ENCODE results near the gene PAPOLB. TPM values are rescaled to one million over a fixed set of nuclear protein-coding genes. Genes with fewer than 3 reads are reported as not detected.

The PAPOLB gene
- total RNA-seq, 1 donor from 2014 or later: not detected

DNA sequence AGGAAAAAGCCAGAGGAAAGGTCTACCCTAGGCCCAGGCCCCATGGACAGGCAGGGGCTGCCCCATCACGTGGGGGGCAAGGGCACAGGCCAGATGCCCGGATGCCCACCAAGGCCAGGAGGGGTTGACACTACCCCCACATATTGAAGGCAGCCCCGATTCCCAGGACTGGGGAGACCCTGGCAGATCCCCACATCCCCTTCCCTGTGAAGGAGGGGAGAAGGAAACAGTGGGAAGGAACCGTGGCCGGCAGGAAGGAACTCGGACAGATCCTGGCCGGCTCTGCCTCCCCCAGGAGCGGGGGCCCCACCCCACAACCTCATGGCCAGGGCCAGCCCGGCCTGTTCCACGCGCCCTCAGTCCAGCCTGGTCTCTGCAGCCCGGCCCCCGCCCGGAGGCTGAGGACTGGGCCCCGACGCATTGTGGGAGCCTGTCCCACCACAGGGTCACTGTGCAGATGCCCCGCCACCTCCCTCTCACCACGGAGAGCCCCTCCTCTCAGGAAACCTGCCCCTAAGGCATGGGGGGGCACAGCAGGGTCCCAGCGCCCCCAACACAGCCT lies 41.3 kb downstream of the PAPOLB start:
- DNase-seq (ENCODE audit: low read depth) (no peak), FAIRE-seq (no peak)
- no peak overlapping the region for H3K4me3 ChIP-seq (ENCODE audit: low read depth, low read length)
- H3K36me3 ChIP-seq (ENCODE audit: control insufficient read depth, insufficient read depth, low read length): no peaks in the 10 kb centered on the region
- no peaks in the 10 kb centered on the region for H3K27me3 ChIP-seq (ENCODE audit: control insufficient read depth, insufficient read depth, low read length)
- TF ChIP-seq, protein P1, sequence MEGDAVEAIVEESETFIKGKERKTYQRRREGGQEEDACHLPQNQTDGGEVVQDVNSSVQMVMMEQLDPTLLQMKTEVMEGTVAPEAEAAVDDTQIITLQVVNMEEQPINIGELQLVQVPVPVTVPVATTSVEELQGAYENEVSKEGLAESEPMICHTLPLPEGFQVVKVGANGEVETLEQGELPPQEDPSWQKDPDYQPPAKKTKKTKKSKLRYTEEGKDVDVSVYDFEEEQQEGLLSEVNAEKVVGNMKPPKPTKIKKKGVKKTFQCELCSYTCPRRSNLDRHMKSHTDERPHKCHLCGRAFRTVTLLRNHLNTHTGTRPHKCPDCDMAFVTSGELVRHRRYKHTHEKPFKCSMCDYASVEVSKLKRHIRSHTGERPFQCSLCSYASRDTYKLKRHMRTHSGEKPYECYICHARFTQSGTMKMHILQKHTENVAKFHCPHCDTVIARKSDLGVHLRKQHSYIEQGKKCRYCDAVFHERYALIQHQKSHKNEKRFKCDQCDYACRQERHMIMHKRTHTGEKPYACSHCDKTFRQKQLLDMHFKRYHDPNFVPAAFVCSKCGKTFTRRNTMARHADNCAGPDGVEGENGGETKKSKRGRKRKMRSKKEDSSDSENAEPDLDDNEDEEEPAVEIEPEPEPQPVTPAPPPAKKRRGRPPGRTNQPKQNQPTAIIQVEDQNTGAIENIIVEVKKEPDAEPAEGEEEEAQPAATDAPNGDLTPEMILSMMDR (IDR thresholded peaks at IDR 0.05; ENCODE audit: insufficient read depth, low read length, severe bottlenecking): no peak

DNA sequence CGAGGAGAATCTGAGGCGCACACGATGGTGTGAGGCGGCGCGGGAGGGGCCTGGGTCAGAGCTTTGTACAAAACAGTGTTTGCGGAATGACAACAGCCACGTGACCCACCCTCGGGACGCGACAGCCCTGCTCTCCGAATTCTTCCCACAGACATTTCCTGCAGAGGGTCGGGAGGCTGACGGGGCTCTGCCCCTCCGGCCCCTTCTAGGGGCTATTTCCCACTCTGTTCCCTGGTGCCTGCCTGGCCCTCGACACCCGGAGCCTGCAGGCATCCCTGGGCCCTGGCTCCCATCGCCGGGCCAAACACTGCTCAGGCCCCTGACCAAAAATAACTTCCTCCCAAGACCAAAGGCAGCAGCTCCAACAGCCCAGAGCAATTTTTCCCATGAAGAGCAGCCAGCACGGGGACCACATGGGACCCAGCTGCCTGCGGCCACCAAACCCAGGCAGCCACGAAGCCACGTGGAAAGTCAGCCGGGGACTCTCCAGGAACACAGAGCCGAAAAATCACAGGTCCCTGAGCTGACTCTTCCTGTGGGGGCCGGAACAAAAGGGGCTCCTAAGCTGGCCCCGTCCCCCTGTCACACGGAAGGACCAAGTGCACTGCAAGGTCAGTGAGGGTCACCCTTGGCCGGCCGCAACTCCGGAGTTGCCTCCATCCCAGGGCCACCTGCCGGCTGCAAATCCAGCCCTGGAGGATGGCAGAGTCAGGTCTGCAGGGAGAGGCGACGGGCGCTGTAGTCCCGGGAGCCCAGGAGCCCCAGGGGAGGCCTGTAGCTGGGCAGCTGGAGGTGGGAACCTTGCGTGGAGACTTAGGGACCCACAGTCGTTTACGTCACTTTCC lies 42.0 kb downstream of the PAPOLB start:
- DNase-seq (ENCODE audit: low read depth) (no peak), FAIRE-seq (no peak)
- TF ChIP-seq, protein P1 (IDR thresholded peaks at IDR 0.05; ENCODE audit: insufficient read depth, low read length, severe bottlenecking): no peak
- Histone ChIP-seq H3K36me3 (ENCODE audit: control insufficient read depth, insufficient read depth, low read length) (no peaks in the 10 kb centered on the region), H3K4me3 (ENCODE audit: low read depth, low read length) (no peak overlapping the region), H3K27me3 (ENCODE audit: control insufficient read depth, insufficient read depth, low read length) (no peaks in the 10 kb centered on the region)

DNA sequence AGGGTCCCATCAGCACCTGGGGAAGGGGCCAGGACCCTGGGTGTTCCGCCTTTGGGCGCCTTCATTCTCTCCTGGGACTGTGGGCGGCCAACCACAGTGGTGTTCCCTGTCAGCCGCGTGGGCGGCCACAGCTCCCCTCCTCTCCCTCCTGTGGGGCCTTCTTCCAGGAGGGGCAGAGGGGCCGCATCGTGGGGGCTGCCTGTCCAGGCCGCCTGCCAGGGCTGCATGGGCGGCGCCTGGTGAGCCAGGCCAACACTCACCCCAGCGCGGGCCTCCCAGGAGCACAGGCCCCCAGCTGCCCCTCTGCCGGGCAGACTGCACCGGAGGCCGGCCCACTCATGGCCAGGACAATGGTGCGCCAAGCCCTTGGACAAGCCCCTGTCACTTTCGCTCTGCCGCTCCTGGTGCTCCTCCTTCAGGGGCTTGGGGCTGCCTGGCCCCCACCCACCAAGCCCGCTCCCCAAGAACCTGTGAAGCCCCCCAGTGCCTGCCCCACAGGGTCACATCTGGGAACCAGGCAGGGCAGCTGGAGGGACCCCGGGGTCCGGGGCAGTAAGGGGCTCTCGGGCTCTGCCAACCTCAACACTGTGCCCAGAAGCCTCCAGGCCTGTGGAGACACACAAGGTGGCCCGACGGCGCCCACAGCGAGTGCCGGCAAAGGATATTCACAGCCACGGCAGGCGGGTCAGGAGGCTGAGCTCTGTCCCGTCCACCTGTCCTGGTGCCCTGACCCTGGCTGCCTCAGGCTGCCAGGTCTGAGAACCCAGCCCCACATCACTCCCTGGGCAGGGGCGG lies 43.6 kb downstream of the PAPOLB start:
- no peaks in the 10 kb centered on the region for H3K27me3 ChIP-seq (ENCODE audit: control insufficient read depth, insufficient read depth, low read length)
- TF ChIP-seq, protein P1 (IDR thresholded peaks at IDR 0.05; ENCODE audit: insufficient read depth, low read length, severe bottlenecking): no peak

DNA sequence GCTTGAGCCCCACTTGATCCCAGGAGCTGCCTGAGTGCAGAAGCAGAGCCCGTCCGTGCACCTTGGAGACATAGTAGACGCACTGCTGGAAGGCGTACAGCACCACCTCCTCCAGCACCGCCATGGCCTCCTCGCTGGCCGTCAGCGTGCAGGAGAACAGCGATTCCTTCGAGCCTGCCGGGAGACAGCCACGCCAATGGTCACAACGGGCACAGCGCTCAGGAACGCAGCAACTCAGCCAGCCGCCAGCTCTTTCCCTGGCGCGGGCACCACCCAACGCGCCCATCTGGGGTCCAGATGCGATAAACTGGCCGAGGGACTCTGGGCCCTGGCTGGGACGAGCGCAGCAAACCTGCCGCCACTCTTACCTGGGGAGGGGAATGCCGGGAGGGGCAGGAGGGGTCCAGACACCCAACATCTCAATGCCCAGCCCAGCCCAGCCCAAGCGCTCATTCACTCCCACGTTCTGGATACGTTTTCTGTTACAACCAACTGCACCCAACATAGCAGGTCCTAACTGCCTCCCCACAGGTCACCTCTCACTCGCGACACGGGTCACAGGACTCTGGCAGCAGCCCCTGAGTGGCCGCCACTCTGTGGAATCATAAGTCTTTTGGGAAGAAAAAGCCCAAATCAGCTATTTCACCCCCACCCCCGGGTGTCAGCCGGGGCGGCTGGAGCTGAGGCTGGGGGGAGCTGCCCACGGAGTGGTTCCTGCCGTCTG lies 44.5 kb downstream of the PAPOLB start:
- TF ChIP-seq, protein P1 (IDR thresholded peaks at IDR 0.05; ENCODE audit: insufficient read depth, low read length, severe bottlenecking): no peak
- H3K36me3 ChIP-seq (ENCODE audit: control insufficient read depth, insufficient read depth, low read length): no peaks in the 10 kb centered on the region
- H3K4me3 ChIP-seq (ENCODE audit: low read depth, low read length): no peak overlapping the region
- DNase-seq (ENCODE audit: low read depth) (no peak), FAIRE-seq (no peak)
- H3K27me3 ChIP-seq (ENCODE audit: control insufficient read depth, insufficient read depth, low read length): no peaks in the 10 kb centered on the region

More for the DNA sequence above, 43.6 kb downstream of the PAPOLB start:
- no peaks in the 10 kb centered on the region for H3K36me3 ChIP-seq (ENCODE audit: control insufficient read depth, insufficient read depth, low read length)
- H3K4me3 ChIP-seq (ENCODE audit: low read depth, low read length): no peak overlapping the region
- DNase-seq (ENCODE audit: low read depth): no peak
- FAIRE-seq: no peak

DNA sequence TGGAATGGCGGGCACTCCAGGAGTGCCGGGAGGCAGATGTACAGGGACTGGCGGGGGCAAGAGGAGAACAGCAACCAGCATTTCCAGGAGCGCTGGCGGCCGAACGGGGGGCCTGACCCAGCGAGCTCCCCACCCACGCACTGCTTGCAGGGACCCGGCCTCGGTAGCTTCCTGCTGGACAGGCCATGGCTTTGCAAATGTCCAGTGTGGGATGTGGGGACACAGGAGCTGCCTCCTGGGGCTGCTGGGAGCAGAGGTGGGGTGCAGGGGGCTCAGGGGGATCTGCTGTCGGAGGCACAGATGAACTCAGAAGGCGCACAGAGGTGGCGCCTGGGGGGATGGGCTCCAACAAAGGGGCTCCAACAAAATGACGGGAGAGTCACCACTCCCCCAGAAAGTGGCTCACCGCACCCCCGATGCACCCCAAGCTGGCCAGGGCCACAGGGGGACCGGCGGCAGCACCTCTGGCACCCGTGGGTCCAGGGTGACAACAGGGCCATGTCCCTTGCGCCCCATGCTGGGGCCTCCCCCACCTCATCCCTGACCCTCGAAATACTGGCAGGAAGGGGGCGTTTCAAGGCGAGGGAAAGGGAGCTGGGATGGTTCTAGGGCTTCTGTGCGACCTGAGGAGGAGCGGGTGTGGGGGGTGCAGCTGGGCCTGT lies 45.3 kb downstream of the PAPOLB start:
- H3K36me3 ChIP-seq (ENCODE audit: control insufficient read depth, insufficient read depth, low read length): no peaks in the 10 kb centered on the region
- no peaks in the 10 kb centered on the region for H3K27me3 ChIP-seq (ENCODE audit: control insufficient read depth, insufficient read depth, low read length)
- TF ChIP-seq, protein P1 (IDR thresholded peaks at IDR 0.05; ENCODE audit: insufficient read depth, low read length, severe bottlenecking): no peak
- no peak overlapping the region for H3K4me3 ChIP-seq (ENCODE audit: low read depth, low read length)
- no peak for FAIRE-seq
- DNase-seq (ENCODE audit: low read depth): no peak

Data from bronchial epithelial cell (primary cell).